Muscle layer of colon (tissue), 2 donors: ENCODE measurements around the gene ADAP1.
"Not testable (repeated sequence)": the region's sequence is repeated elsewhere in the genome, so short reads cannot be mapped to it uniquely, and the experiment has no call there.

ENCODE experiments used
- H3K27ac ChIP-seq: one replicate; pipeline ENCODE4 v1.7.0; 2013; ENCODE audit warnings: low read depth, mild to moderate bottlenecking, low read length, moderate library complexity
- H3K27me3 ChIP-seq, 2 donors: one replicate each; pipeline ENCODE4 v1.7.0; 2013; ENCODE audit warnings: low read length in 2 of 2, mild to moderate bottlenecking in 2 of 2; ENCODE audit not compliant: insufficient read depth in 2 of 2, control insufficient read depth in 1 of 2
- H3K36me3 ChIP-seq: one replicate; pipeline ENCODE4 v1.7.0; 2013; ENCODE audit warnings: mild to moderate bottlenecking, low read length; ENCODE audit not compliant: insufficient read depth
- H3K4me1 ChIP-seq: one replicate; pipeline ENCODE4 v1.7.0; 2013; ENCODE audit warnings: mild to moderate bottlenecking, low read length; ENCODE audit not compliant: insufficient read depth
- H3K4me3 ChIP-seq, 2 donors: one replicate each; pipeline ENCODE4 v1.7.0; 2013; ENCODE audit warnings: low read length in 2 of 2, low read depth in 1 of 2, mild to moderate bottlenecking in 1 of 2, moderate library complexity in 1 of 2
- H3K9ac ChIP-seq: one replicate; pipeline ENCODE4 v1.7.0; 2013; ENCODE audit warnings: low read length
- H3K9me3 ChIP-seq: one replicate; pipeline ENCODE4 v1.7.0; 2013; ENCODE audit warnings: mild to moderate bottlenecking, low read length
- donor health status: abdominal sarcoma.
- donor health status: Adenocarcinoma of cecum.

Gene ADAP1

DNA sequence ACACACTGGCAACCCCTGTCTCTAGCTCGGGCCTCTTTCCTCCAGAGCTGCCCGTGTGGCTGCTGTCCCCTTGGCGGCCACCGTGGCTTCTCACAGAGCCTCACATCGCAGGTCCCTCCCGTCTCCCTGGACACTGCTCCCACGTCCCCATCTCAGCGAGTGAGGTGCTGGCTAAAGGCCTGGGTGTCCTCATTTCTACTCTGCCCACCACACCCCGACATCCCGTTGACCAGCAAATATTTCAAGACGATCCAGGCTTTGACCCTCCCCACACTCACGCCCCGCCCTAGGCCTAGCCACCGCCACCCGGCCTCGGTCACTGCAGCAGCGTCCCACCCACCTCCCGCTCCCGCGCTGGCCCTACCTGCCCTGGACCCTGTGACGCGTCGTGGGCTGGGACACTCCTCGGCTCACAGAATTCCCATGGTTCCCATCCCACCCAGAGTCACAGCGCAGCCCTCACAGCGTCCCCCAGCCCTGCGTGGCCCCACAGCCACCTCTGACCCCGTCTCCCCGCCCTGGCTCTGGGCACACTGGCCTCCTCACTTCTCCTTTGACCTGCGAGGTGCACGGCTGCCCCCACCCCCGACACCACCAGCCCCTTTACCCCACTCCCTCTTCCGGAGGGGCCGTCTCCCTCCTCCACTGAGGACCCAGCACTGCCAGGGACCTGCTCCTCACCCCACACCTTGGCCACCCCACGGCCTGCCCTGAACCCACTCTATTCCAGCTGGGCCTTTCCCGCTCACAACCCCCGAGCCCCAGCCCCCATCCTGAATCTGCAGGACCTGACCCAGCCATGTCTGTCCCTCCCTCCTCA is 6.9 kb downstream of the ADAP1 start:
- no peak overlapping the region for H3K4me3 ChIP-seq
- no peaks in the 10 kb centered on the region for H3K36me3 ChIP-seq
- H3K4me1 ChIP-seq: no peaks in the 10 kb centered on the region
- H3K27me3 ChIP-seq: no peaks in the 10 kb centered on the region
- no peak overlapping the region for H3K27ac ChIP-seq
- no peaks in the 10 kb centered on the region for H3K9me3 ChIP-seq
- no peak overlapping the region for H3K9ac ChIP-seq

DNA sequence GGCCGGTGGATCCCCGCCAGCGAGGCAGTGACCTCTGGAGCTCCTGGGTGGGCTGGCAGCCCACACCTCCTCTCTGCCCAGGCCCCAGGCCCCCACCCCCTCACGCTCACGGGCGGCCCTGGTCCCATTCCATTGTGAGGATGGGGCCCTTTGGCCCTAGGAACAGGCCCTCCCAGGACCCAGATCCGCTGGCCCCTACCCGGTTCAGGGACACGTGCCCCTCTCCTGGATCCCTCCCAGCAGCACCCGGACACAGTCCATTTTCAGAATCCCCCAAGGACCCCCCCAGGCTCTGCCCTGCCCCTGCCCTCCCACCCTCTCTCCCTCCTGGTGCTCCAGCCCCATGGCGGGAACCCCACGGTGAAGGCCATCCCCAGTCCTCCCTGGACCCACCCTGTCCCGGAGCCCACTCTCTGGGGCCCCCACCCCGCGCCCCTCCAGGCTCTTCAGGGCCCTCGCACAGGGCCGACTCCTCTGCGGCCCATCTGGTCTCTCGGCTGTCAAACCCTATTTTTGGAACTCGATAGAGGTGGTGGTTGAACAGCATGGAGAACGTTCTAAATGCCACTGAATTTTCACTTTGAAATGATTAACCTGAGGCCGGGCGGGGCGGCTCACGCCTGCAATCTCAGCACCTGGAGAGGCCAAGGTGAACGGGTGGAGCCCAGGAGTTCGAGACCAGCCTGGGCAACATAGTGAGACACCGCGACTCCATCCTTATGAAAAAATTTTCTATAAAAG is 8.1 kb downstream of the ADAP1 start:
- Histone ChIP-seq H3K4me3 (no peak overlapping the region), H3K36me3 (no peaks in the 10 kb centered on the region), H3K27ac (no peak overlapping the region), H3K9ac (no peak overlapping the region), H3K9me3 (no peaks in the 10 kb centered on the region), H3K27me3 (no peaks in the 10 kb centered on the region), H3K4me1 (no peaks in the 10 kb centered on the region)

DNA sequence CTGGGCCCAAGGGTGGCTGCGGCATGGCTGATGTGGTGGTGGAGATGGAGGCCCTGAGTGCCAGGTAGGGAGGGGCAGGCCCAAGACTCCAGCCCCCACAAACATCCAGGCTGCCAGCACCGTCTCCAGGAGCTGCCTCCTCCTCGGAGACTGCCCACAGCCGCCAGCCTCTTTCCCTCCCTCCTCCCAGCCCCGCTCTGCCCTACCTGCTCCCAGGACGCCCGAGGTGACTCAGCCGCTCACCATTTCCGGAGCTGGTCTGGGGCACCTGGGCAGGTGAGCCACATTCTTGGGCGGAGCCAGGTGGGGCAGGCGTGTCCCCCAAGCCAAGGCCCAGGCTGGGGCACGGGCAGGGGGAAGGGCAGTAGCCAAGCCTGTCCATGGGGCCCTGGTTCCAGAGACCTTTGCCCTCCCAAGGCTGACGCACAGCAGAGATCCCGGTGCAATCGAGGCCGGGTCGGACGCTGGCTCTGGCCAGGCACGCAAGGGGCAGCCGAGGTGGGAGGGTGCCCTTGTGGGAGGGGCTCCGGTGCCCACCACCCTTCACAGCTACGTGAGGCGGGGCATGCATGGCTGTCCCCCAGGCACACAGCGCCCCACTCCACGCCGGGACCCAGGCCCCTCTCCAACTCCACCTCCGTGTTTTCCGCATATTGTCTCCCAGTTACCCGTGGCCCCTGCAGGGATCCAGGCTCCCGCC is 8.8 kb downstream of the ADAP1 start:
- no peaks in the 10 kb centered on the region for H3K36me3 ChIP-seq
- no peak overlapping the region for H3K4me3 ChIP-seq
- no peaks in the 10 kb centered on the region for H3K9me3 ChIP-seq
- no peaks in the 10 kb centered on the region for H3K27me3 ChIP-seq
- H3K9ac ChIP-seq: no peak overlapping the region
- H3K27ac ChIP-seq: no peak overlapping the region
- H3K4me1 ChIP-seq: no peaks in the 10 kb centered on the region

DNA sequence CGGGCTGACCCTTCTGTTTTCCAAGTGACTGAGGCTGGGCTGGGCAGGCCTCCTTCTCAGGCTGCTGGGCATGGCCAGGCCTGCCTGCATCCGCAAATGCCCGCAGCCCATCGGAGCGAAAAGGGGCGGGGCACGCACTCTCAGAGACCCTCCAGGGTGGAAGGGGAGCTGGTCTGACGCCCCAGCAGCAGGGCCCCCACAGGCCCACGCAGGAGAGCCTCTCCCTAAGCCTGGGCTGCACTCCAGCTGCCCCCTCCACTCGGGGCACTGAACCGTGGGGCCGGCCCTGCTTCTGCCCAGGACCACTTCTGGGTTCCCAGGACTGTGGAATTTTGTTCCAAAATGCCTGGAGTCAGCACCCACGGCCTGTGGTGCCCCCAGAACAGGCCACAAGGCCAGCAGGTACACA is 9.3 kb downstream of the ADAP1 start:
- Histone ChIP-seq H3K36me3 (no peaks in the 10 kb centered on the region), H3K9me3 (no peaks in the 10 kb centered on the region), H3K4me1 (no peaks in the 10 kb centered on the region), H3K27me3 (no peaks in the 10 kb centered on the region), H3K27ac (no peak overlapping the region), H3K9ac (no peak overlapping the region), H3K4me3 (no peak overlapping the region)

DNA sequence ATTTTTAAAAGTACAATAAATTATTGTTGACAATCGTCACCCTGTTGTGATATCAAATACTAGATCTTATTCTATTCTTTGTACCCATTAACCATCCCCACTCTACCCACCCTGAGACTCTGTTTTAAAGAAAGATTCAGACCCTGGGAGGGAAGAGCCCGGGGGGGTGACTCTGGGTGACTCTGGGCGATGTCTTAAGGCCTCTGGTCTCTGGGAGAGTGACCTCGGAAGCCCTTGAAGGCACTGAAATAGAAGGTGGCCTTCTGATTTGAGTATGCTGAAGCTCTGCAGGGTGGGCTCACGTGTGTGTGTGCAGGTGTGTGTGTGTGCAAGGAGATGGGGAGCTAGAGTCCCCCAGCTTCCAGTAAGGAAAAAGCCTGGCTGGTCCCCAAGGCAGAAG is 9.7 kb downstream of the ADAP1 start:
- Histone ChIP-seq H3K27me3 (no peaks in the 10 kb centered on the region), H3K27ac (no peak overlapping the region), H3K9ac (no peak overlapping the region), H3K36me3 (no peaks in the 10 kb centered on the region), H3K4me3 (no peak overlapping the region), H3K4me1 (no peaks in the 10 kb centered on the region), H3K9me3 (no peaks in the 10 kb centered on the region)

DNA sequence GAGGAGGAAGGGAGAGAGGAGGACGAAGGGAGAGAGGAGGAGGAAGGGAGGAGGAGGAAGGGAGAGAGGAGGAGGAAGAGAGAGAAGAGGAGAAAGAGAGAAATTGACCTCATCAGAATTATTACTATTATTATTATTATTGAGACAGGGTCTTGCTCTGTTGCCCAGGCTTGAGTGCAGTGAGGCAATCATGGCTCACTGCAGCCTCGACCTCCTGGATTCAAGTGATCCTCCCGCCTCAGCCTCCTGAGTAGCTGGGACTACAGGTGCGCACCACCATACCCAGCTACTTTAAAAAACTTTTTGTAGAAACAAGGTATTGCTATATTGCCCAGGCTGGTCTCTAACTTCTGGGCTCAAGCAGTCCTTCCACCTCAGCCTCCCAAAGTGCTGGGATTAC is 10.7 kb downstream of the ADAP1 start:
- H3K4me1 ChIP-seq, H3K36me3 ChIP-seq, H3K27ac ChIP-seq, H3K9me3 ChIP-seq, H3K4me3 ChIP-seq, H3K9ac ChIP-seq, H3K27me3 ChIP-seq: not testable (repeated sequence)

DNA sequence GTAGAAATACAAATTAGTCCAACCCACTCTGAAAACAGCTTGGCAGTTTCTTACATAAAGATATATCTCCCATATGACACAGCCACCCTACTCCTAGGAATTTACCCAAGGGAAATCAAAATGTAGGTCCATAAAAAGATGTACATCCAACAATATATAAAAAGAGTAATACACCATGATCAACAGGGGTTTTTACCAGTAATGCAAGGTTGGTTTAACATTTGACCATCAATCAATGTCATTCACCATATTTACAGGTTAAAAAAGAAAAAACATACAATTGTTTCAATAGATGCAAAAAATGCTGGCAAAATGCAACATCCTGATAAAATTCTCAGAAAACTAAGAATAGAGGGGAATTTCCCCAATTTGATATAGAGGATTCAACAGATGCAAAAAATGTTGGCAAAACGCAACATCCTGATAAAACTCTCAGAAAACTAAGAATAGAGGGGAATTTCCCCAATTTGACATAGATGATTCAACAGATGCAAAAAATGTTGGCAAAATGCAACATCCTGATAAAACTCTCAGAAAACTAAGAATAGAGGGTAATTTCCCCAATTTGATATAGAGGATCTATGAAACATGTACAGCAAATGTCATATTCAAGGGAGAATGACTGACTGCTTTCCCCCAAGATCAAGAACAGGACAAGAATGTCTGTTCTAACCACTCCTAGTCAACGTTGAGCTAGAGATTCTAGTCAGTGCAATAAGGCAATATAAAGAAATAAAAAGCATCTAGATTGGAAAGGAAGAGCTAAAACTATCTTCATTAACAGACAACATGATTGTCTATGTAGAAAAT is 13.7 kb downstream of the ADAP1 start:
- Histone ChIP-seq H3K4me1 (no peaks in the 10 kb centered on the region), H3K36me3 (no peaks in the 10 kb centered on the region), H3K4me3 (no peak overlapping the region), H3K27ac (no peak overlapping the region), H3K9ac (no peak overlapping the region), H3K9me3 (no peaks in the 10 kb centered on the region), H3K27me3 (no peaks in the 10 kb centered on the region)

DNA sequence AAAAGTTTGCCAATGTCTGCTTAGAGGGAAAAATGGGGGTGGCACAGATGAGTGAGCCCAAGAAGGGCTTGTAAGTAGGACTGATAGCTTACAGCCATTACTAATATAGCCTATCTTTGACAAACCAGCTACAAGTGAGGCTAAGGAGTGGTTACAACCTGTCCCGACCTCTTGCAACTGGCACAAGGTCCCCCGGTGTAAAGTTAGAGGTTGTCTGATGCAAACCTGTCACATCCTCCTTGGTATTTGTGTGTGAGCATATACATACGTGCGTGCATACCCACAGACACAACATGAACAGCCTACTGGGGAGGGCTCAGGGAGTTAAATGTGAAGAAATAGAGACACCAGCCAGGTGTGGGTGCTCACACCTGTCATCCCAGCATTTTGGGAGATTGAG is 14.6 kb downstream of the ADAP1 start:
- no peak overlapping the region for H3K9ac ChIP-seq
- no peaks in the 10 kb centered on the region for H3K27me3 ChIP-seq
- H3K4me3 ChIP-seq: no peak overlapping the region
- no peak overlapping the region for H3K27ac ChIP-seq
- H3K9me3 ChIP-seq: no peaks in the 10 kb centered on the region
- no peaks in the 10 kb centered on the region for H3K4me1 ChIP-seq
- H3K36me3 ChIP-seq: no peaks in the 10 kb centered on the region

DNA sequence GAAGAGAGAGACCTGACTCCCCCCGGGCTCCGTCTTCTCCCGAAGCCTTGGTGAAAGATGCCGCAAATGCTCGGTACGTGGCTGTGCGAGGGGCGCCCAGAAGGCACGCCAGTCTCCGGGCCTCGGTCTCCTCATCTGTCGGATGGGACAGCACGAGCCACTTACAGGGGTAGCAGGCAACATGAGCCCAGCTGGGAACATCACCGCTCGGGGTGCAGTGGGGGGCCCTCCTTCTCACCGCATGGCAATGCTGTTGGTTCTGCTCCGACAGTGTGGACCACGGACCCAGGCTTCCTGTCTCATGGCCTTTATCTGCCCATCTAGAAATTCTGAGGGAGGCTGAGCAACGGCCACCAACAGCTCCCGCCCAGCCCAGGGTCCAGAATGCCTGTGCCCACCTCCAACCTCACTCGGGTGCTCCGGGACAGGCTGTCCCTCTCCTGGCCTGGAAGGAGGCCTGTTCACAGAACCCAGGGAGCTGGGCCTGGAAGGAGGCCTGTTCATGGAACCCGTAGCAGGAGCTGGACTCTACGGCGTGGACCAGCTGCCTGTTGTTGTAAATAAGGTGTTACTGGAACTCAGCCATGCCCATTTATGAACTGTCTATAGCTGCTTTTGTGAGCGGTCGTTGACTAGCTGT is 15.8 kb downstream of the ADAP1 start:
- no peak overlapping the region for H3K27ac ChIP-seq
- no peak overlapping the region for H3K9ac ChIP-seq

DNA sequence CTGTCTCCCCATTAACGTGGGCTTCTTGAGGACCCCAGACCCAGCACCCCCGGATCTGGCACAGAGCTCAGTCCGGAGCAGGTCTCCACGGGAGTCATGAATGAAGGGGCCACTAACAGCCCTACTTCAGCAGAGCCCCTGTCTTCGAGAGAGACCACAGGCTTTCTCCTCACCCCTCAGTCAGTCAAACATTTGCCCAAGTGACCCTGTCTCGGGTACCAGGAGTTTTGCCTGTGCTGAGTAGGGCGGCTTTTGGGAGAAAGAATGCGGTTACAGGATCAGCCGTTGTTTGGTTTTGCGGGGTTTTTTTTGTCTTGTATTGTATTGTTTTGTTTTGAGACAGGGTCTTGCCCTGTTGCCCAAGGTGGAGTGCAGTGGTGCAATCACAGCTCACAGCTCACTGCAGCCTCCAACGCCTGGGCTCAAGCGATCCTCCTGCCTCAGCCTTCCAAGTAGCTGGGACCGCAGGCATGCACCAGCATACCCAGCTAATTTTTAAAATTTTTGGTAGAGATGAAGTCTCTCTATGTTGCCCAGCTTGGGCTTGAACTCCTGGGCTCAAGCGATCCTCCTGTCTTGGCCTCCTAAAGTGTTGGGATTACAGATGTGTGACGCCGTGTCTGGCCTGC is 16.5 kb downstream of the ADAP1 start:
- no peaks in the 10 kb centered on the region for H3K4me1 ChIP-seq
- no peaks in the 10 kb centered on the region for H3K27me3 ChIP-seq
- H3K4me3 ChIP-seq: no peak overlapping the region
- H3K27ac ChIP-seq: no peak overlapping the region
- H3K36me3 ChIP-seq: no peaks in the 10 kb centered on the region
- H3K9me3 ChIP-seq: no peaks in the 10 kb centered on the region
- H3K9ac ChIP-seq: no peak overlapping the region

More for the DNA sequence above, 15.8 kb downstream of the ADAP1 start:
- no peaks in the 10 kb centered on the region for H3K4me1 ChIP-seq
- no peaks in the 10 kb centered on the region for H3K9me3 ChIP-seq
- no peaks in the 10 kb centered on the region for H3K27me3 ChIP-seq
- no peaks in the 10 kb centered on the region for H3K36me3 ChIP-seq
- no peak overlapping the region for H3K4me3 ChIP-seq
